Measurements from ENCODE around the gene IL10. TPM values are rescaled to one million over a fixed set of nuclear protein-coding genes. Genes with fewer than 3 reads are reported as not detected.
A peak's percentile ranks its signal among the peaks of the same experiment; 100 is the strongest.

The IL10 gene
- total and polyA plus RNA-seq, 8 donors: 0.29 to 7.2 (median 1.5) TPM; not detected in 2

GRCh38 chr1:206732992-206733391, 39.3 kb downstream of the IL10 start:
- Histone ChIP-seq H3K36me3 (peaks cover 51 to 89% (median 73%) of the 10 kb centered on the region in 4 donors), H3K27me3 (no peaks in the 10 kb centered on the region), H3K4me1 (peaks cover 0 to 45% (median 12%) of the 10 kb centered on the region in 4 donors), H3K27ac (no peak overlapping the region), H3K9me3 (no peaks in the 10 kb centered on the region), H3K4me3 (no peak overlapping the region)
- TF ChIP-seq EP300 (IDR thresholded peaks at IDR 0.05) (no peak), CTCF (IDR thresholded peaks at IDR 0.05) (no peak), POLR2A (IDR thresholded peaks at IDR 0.05) (no peak), POLR2AphosphoS5 (IDR thresholded peaks at IDR 0.05) (no peak)
- WGBS, 5 donors: 82 to 91% (median 86%) methylated on average over 7 to 11 of the region's 11 CpGs
- no peak for DNase-seq
- intact Hi-C loops (cut with DNase I; ENCODE audit: low total_unique reads): loop anchor here (10.0 kb wide), 1 partner anchor 172 kb away; no protein-coding TSS in a partner anchor

GRCh38 chr1:206732508-206732907, 39.8 kb downstream of the IL10 start:
- Histone ChIP-seq H3K9me3 (no peaks in the 10 kb centered on the region), H3K4me1 (peaks cover 0 to 45% (median 12%) of the 10 kb centered on the region in 4 donors), H3K36me3 (peaks cover 51 to 89% (median 73%) of the 10 kb centered on the region in 4 donors), H3K4me3 (no peak overlapping the region), H3K27me3 (no peaks in the 10 kb centered on the region), H3K27ac (no peak overlapping the region)
- no peak for TF ChIP-seq CTCF (IDR thresholded peaks at IDR 0.05)
- TF ChIP-seq POLR2A (IDR thresholded peaks at IDR 0.05): no peak
- no peak for TF ChIP-seq POLR2AphosphoS5 (IDR thresholded peaks at IDR 0.05)
- no peak for TF ChIP-seq EP300 (IDR thresholded peaks at IDR 0.05)
- no peak for DNase-seq
- intact Hi-C loops (cut with DNase I; ENCODE audit: low total_unique reads): loop anchor here (10.0 kb wide), 1 partner anchor 172 kb away; no protein-coding TSS in a partner anchor
- 86 to 88% (median 87%) methylated on average over 11 of the region's 11 CpGs for WGBS, 5 donors

- TF ChIP-seq POLR2A (IDR thresholded peaks at IDR 0.05): no peak
- Histone ChIP-seq H3K27me3 (no peaks in the 10 kb centered on the region), H3K9me3 (no peaks in the 10 kb centered on the region), H3K4me3 (no peak overlapping the region), H3K4me1 (peaks cover 19 to 48% (median 35%) of the 10 kb centered on the region in 4 donors), H3K27ac (no peak overlapping the region), H3K36me3 (peaks cover 51 to 63% (median 60%) of the 10 kb centered on the region in 4 donors)
- peak in 1 of 2 donors; percentile 8 for DNase-seq
- 84 to 96% (median 91%) methylated on average over 2 to 3 of the region's 3 CpGs for WGBS, 5 donors
- intact Hi-C loops (cut with DNase I; ENCODE audit: low total_unique reads): no loop called here
Measured at GRCh38 chr1:206729507-206729906, 42.8 kb downstream of the IL10 start.

- DNase-seq: peak in 1 of 2 donors; percentile 3
- Histone ChIP-seq H3K27ac (no peak overlapping the region), H3K36me3 (peaks cover 51 to 58% (median 56%) of the 10 kb centered on the region in 4 donors), H3K4me3 (no peak overlapping the region), H3K4me1 (peaks cover 20 to 53% (median 38%) of the 10 kb centered on the region in 4 donors), H3K9me3 (no peaks in the 10 kb centered on the region), H3K27me3 (no peaks in the 10 kb centered on the region)
- 89 to 97% (median 96%) methylated on average over 6 of the region's 6 CpGs for WGBS, 5 donors
- intact Hi-C loops (cut with DNase I; ENCODE audit: low total_unique reads): no loop called here
- TF ChIP-seq CTCF (IDR thresholded peaks at IDR 0.05) (no peak), POLR2AphosphoS5 (IDR thresholded peaks at IDR 0.05) (no peak), EP300 (IDR thresholded peaks at IDR 0.05) (no peak), POLR2A (IDR thresholded peaks at IDR 0.05) (no peak)
Measured at GRCh38 chr1:206729050-206729449, 43.2 kb downstream of the IL10 start.

GRCh38 chr1:206728697-206728987, 43.7 kb downstream of the IL10 start:
- DNase-seq: peak in 1 of 2 donors; percentile 17
- H3K27ac ChIP-seq: no peak overlapping the region
- H3K36me3 ChIP-seq: peaks cover 47 to 54% (median 52%) of the 10 kb centered on the region in 4 donors
- no peak for TF ChIP-seq EP300 (IDR thresholded peaks at IDR 0.05)
- no peak for TF ChIP-seq POLR2A (IDR thresholded peaks at IDR 0.05)
- no peak for TF ChIP-seq CTCF (IDR thresholded peaks at IDR 0.05)
- TF ChIP-seq POLR2AphosphoS5 (IDR thresholded peaks at IDR 0.05): no peak
- no peaks in the 10 kb centered on the region for H3K9me3 ChIP-seq
- intact Hi-C loops (cut with DNase I; ENCODE audit: low total_unique reads): no loop called here
- no peaks in the 10 kb centered on the region for H3K27me3 ChIP-seq
- WGBS, 5 donors: 75 to 91% (median 84%) methylated on average over 7 to 9 of the region's 9 CpGs
- H3K4me1 ChIP-seq: peaks cover 24 to 57% (median 42%) of the 10 kb centered on the region in 4 donors
- H3K4me3 ChIP-seq: no peak overlapping the region

Data from stomach (tissue), 9 donors.